GM19328 (cell line): ENCODE data around the gene PLD4.

ENCODE experiments used
- ATAC-seq: cut with Tn5 transposase; IDR thresholded peaks from one replicate; pipeline ENCODE4 v1.9.1; 2021; ENCODE audit warnings: mild to moderate bottlenecking, moderate library complexity; ENCODE audit not compliant: unreplicated experiment

The PLD4 gene

GRCh38 chr14:104927432-104927816 is 2.7 kb downstream of the PLD4 start:
- ATAC-seq, result no peak

DNA sequence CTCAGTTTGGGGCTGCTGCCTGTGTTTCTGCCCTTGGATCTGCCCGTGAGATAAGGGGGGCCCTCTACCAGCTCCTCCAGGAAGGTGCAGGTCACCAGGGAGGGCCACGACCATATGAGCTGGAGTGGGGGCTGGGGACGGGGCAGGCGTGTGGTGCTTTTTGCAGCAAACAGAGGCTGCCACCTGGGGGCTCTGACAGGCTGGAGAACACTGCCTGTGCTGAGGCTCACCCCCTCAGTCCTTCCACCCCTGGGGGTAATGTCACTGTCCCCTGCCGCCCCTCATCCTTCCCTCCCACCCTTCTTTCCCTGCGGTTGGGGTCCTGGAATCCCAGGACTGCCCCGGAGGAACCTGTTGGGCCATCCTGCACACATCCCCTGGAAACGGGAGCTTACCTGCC is 3.2 kb downstream of the PLD4 start:
- ATAC-seq, result no peak

DNA sequence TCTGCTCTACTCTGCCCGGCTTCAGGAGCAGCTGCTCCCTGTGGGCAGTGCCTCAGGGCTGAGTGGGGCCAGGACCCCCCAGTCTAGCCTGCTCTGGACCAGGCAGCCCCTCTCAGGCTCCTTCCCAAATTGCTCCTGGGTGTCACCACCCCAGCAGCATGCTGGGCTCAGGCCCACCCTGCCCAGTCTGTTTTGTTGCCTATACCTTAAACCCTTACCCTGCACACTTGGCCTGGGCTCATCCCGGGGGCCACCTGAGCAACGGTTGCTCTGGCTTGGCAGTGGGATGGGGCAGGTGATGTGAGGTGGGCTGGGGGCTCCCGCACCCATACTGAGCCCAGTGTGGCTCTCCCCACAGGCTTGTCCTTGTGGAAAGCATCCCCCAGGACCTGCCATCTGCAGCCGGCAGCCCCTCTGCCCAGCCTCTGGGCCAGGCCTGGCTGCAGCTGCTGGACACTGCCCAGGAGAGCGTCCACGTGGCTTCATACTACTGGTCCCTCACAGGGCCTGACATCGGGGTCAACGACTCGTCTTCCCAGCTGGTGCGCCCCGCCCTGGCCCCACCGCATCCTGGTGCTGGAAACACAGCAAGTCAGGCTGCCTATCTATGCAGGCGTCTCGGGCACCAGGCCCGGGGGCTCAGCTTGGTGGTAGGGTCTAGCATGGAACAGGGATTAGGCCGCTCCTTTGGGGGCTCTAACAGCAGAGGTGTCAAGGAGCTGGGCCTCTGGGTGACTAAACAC is 3.9 kb downstream of the PLD4 start:
- ATAC-seq, result no peak

DNA sequence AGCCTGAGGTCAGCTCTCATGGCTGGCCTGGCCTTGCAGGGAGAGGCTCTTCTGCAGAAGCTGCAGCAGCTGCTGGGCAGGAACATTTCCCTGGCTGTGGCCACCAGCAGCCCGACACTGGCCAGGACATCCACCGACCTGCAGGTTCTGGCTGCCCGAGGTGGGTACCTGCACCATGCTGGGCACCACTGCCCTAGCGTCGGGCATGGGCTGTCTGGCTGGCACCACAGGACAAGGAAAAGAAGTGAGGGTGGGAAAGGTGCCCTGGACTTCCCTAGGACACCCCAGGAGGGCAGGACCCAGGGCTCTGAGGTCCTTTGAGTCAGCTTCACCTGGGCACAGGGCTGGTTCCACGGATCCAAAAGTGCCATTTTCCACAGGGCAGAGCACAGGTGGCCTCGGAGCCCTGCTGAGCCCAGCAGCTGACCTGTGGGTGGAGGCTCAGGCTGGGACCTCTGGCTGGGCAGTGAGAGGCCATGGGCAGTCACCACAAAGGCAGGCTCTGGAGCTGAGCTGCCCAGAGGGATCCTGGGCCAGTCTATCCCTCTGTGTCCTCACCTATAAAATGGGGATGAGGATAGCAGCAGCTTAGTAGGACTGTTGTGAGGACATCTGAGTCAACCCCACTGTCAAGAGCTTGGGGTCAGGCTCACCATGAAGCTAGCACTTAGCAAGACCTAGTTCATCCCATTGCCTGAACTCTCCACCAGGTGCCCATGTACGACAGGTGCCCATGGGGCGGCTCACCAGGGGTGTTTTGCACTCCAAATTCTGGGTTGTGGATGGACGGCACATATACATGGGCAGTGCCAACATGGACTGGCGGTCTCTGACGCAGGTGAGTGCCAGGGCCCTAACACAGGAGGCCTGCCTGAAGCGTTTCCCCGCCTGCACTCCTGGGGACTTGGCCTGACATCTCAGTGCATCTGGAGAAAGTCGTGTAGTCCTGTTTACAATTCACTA is 4.9 kb downstream of the PLD4 start:
- ATAC-seq, result no peak

GRCh38 chr14:104930526-104931303 is 6.0 kb downstream of the PLD4 start:
- no peak for ATAC-seq

GRCh38 chr14:104931304-104931770 is 6.7 kb downstream of the PLD4 start:
- ATAC-seq, result no peak

GRCh38 chr14:104931771-104932675 is 7.3 kb downstream of the PLD4 start:
- ATAC-seq, result no peak

DNA sequence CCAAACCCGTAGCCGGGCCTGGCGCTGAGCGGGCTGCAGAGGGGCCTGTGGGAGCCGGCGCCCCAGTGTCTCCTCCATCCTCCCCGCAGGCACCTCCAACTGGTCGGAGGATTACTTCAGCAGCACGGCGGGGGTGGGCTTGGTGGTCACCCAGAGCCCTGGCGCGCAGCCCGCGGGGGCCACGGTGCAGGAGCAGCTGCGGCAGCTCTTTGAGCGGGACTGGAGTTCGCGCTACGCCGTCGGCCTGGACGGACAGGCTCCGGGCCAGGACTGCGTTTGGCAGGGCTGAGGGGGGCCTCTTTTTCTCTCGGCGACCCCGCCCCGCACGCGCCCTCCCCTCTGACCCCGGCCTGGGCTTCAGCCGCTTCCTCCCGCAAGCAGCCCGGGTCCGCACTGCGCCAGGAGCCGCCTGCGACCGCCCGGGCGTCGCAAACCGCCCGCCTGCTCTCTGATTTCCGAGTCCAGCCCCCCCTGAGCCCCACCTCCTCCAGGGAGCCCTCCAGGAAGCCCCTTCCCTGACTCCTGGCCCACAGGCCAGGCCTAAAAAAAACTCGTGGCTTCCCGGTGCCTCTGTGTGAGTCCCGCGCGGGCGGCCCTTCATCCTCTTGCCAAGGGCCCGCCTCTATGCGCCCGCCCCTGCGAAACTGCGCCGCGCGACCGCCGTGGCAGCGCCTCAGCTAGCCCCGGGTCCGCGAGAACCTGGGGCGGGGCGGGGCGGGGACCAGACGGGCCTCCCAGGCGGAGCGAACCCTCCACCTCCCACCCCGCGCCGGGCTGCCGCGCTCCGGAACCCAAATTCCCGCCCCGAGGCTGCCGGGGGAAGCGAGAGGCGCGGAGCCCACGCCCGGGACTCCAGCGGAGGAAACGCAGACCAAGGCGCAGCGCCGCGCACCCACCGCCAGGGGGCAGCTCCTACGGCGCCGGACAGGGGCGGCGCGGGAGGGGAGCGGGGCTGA is 8.3 kb downstream of the PLD4 start:
- no peak for ATAC-seq

GRCh38 chr14:104933746-104934733 is 9.4 kb downstream of the PLD4 start:
- ATAC-seq, result no peak

DNA sequence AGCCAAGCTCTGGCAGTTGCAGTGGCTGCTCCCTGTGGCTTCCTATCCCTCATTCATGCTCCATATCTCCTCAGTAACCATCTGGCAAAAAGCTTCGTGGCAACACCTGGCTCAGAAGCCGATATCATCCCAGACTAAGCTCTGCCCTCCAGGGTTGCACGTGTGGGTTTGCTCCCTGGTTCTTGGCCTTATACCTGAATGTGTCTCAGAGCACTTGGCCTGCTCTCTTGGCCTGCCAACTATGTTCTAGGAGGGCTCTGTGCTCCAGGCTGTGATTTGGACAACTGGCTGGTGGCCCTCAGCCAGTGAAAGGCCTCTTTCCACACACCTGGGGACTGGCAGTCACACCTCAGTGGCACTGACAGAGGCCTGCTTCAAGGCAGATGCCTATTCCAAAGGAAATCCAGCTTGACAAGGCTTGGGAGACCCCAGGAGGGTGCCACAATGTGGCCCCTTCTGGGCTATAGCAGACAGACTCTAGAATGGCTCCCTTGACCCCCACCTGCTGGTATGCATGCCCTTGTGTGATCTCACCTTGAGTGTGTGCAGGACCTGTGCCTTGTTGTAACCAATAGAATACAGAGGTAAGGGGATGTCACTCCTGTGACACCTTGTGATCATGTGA is 10.5 kb downstream of the PLD4 start:
- ATAC-seq, result no peak

GRCh38 chr14:104935955-104936354 is 11.3 kb downstream of the PLD4 start:
- no peak for ATAC-seq

- ATAC-seq, result no peak
Observed at GRCh38 chr14:104936361-104937155, 11.9 kb downstream of the PLD4 start.

- no peak for ATAC-seq
Observed at GRCh38 chr14:104937161-104937560, 12.5 kb downstream of the PLD4 start.

DNA sequence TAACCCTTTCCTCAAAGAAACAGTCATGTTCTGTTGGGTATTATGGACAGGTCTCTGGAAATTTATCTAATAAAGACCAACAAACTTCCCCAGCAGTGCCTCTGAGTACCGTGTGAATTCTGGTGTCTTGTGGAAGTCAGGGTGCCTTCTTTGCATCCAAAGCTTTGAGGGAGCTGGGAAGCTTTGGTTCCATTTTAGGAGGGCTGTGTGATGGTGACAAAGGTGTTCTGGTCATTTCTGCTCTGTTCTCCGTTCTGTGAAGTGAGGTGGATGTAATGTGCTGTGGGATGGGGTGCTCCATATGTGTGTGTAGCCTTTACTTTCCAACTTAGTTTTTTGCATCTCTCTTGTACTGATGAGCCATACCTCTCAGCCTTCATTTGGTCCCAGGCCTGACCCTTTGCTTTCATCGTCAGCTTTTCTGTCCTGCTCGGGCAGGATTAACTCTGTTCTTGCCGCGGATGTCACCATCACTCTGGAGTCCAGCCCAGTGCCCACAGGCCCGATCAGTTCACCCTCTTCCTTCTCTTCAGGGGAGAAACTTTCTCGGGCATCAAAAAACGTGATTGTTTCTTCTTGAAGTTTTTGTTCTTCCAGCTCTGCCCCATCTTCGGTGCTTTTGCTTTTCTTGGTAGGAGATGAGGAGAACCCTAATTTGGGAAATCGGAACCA is 13.2 kb downstream of the PLD4 start:
- no peak for ATAC-seq

DNA sequence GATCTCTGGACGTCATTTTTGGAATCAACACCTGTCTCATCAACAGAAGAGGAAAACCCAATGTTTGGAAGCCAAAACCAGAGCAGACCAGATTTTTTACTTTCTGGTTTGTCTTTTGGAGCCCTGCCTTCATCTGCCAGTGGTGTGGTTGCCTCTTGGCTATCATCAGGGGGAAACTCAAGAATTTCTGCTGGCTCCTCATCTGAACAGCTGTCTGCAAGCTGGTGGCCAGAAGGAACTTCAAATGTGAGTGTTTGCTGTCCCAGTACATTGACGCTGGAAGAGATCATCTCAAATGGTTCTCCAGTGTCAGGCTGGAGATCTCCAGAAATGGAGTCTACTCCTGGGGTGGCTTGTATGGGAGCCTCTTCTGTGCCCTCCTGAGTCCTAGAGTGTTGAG is 13.8 kb downstream of the PLD4 start:
- no peak for ATAC-seq

GRCh38 chr14:104938960-104939359 is 14.3 kb downstream of the PLD4 start:
- no peak for ATAC-seq
